K562 (cell line): Measurements from ENCODE around the gene APEX1. TPM values are rescaled to one million over a fixed set of nuclear protein-coding genes. Genes with fewer than 3 reads are reported as not detected.

ENCODE experiments used
- CBFB ChIP-seq: sonication (generic); formaldehyde crosslinking; IDR thresholded peaks from 2 replicates; pipeline ENCODE4 v1.4.0; 2020; ENCODE audit warnings: mild to moderate bottlenecking, missing genetic modification reagents
- CXXC5 ChIP-seq: fragments of 250-450 bp; sonication (Bioruptor Pico); IDR thresholded peaks from 2 replicates; pipeline ENCODE4 v1.8.0; 2022; ENCODE audit warnings: inconsistent platforms, mild to moderate bottlenecking, moderate library complexity
- NR2C1 ChIP-seq, 2 experiments: fragments of 450-650 bp; IDR thresholded peaks; 2 replicates each; pipeline ENCODE4 v1.6.1; 2017; ENCODE audit warnings: mild to moderate bottlenecking in 2 of 2, antibody characterized with exemption in 1 of 2, inconsistent platforms in 1 of 2, missing compliant biosample characterization in 1 of 2, missing genetic modification characterization in 1 of 2
- SOX6 ChIP-seq: fragments of 450-650 bp; IDR thresholded peaks from 2 replicates; pipeline ENCODE4 v1.6.1; 2014; ENCODE audit warnings: mild to moderate bottlenecking
- polyA plus RNA-seq, 8 experiments: library from polyadenylated mRNA; depleted of rRNA in 4 of 8; stranded (reverse) in 5 of 8; unstranded in 3 of 8; fragments of >200 nt; fragmentation: Nextera tagmentation in 2 of 8; fragmentation: Illumina TruSeq in 1 of 8; extraction: Ambion mirVana in 2 of 8; extraction: Trizol in 1 of 8; gene quantifications; 2 replicates each; pipeline versions ENCODE4 v1.2.1 to v1.2.3, GENCODE V29; 2011 to 2014; ENCODE audit warnings: inconsistent platforms in 1 of 8, missing spikeins in 1 of 8
- total RNA-seq, 7 experiments: library from RNA; depleted of rRNA in 6 of 7; stranded (reverse); fragments of >200 nt in 6 of 7; fragmentation: Illumina TruSeq in 2 of 7; extraction: Trizol in 2 of 7; gene quantifications; 2 replicates each; pipeline versions ENCODE4 v1.2.1 to v1.2.3, GENCODE V29; 2011 to 2021; ENCODE audit warnings: low replicate concordance in 1 of 7
- TF ChIP-seq, protein P1 (sequence below): sonication (generic); formaldehyde crosslinking; IDR thresholded peaks from 2 replicates; pipeline ENCODE4 v1.5.0; 2020; ENCODE audit warnings: missing genetic modification reagents
- TF ChIP-seq, protein P2 (sequence below), 2 experiments: fragments of 450-650 bp in 1 of 2; sonication (generic) in 1 of 2; formaldehyde crosslinking in 1 of 2; IDR thresholded peaks; 2 replicates each; pipeline versions ENCODE4 v1.7.1 to v1.9.0; 2016 to 2022; ENCODE audit warnings: inconsistent platforms in 1 of 2, mild to moderate bottlenecking in 1 of 2, missing genetic modification reagents in 1 of 2
- TF ChIP-seq, protein P3 (sequence below): fragments of 250-450 bp; sonication (Bioruptor Pico); IDR thresholded peaks from 2 replicates; pipeline ENCODE4 v1.5.0; 2020; ENCODE audit warnings: mild to moderate bottlenecking, borderline replicate concordance
- TF ChIP-seq, protein P4 (sequence below): sonication (generic); formaldehyde crosslinking; IDR thresholded peaks from 2 replicates; pipeline ENCODE4 v1.8.0; 2022; ENCODE audit warnings: missing genetic modification reagents, mild to moderate bottlenecking, moderate library complexity, borderline replicate concordance
- TF ChIP-seq, protein P5 (sequence below): sonication (generic); formaldehyde crosslinking; IDR thresholded peaks from 2 replicates; pipeline ENCODE4 v1.4.0; 2020; ENCODE audit warnings: mild to moderate bottlenecking, missing genetic modification reagents

The APEX1 gene
- total and polyA plus RNA-seq, 9 of the 15 experiments (the other 6 are each of a cell fraction or from before 2014, with no cell fraction given): 50.2 to 274 (median 158) TPM

DNA sequence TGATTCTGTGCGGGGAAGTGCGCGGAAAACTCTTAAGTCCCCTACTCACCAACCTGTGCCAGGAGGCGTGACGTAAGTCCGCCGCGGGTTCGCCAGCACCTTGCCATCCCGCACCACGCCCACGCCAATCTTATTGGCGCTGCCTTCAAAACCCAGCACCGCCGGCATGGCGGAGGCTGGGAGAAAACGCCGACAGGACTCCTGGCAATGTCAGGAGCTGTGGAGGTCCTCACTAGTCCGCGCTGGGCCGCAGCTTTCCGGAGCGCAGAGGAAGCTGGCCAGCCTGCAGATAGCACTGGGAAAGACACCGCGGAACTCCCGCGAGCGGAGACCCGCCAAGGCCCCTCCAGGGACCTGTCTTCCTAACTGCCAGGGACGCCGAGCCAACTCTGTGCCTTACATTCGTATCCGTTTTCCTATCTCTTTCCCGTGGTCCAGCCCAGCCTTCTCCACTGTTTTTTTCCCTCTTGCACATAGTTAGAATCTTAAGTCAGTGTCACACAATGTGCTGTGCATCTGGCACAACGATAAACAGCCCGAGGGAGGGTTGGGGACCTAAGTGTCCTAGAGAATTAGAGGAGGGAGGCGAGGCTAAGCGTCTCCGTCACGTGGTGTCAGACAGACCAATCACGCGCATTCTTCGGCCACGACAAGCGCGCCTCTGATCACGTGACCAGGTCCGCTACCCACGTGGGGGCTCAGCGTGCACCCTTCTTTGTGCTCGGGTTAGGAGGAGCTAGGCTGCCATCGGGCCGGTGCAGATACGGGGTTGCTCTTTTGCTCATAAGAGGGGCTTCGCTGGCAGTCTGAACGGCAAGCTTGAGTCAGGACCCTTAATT, at the start of gene APEX1, which contains the start of gene OSGEP (continued):
- TF ChIP-seq, protein P1, sequence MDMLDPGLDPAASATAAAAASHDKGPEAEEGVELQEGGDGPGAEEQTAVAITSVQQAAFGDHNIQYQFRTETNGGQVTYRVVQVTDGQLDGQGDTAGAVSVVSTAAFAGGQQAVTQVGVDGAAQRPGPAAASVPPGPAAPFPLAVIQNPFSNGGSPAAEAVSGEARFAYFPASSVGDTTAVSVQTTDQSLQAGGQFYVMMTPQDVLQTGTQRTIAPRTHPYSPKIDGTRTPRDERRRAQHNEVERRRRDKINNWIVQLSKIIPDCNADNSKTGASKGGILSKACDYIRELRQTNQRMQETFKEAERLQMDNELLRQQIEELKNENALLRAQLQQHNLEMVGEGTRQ (CRISPR knock-in tag): peak; percentile 100
- TF ChIP-seq, protein P2, sequence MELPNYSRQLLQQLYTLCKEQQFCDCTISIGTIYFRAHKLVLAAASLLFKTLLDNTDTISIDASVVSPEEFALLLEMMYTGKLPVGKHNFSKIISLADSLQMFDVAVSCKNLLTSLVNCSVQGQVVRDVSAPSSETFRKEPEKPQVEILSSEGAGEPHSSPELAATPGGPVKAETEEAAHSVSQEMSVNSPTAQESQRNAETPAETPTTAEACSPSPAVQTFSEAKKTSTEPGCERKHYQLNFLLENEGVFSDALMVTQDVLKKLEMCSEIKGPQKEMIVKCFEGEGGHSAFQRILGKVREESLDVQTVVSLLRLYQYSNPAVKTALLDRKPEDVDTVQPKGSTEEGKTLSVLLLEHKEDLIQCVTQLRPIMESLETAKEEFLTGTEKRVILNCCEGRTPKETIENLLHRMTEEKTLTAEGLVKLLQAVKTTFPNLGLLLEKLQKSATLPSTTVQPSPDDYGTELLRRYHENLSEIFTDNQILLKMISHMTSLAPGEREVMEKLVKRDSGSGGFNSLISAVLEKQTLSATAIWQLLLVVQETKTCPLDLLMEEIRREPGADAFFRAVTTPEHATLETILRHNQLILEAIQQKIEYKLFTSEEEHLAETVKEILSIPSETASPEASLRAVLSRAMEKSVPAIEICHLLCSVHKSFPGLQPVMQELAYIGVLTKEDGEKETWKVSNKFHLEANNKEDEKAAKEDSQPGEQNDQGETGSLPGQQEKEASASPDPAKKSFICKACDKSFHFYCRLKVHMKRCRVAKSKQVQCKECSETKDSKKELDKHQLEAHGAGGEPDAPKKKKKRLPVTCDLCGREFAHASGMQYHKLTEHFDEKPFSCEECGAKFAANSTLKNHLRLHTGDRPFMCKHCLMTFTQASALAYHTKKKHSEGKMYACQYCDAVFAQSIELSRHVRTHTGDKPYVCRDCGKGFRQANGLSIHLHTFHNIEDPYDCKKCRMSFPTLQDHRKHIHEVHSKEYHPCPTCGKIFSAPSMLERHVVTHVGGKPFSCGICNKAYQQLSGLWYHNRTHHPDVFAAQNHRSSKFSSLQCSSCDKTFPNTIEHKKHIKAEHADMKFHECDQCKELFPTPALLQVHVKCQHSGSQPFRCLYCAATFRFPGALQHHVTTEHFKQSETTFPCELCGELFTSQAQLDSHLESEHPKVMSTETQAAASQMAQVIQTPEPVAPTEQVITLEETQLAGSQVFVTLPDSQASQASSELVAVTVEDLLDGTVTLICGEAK (IDR thresholded peaks at IDR 0.05): peak; percentile 46; the same call in 1 of the 2 replicates
- TF ChIP-seq, protein P2 (CRISPR knock-in tag; IDR thresholded peaks at IDR 0.05): no peak
- TF ChIP-seq, protein P3, sequence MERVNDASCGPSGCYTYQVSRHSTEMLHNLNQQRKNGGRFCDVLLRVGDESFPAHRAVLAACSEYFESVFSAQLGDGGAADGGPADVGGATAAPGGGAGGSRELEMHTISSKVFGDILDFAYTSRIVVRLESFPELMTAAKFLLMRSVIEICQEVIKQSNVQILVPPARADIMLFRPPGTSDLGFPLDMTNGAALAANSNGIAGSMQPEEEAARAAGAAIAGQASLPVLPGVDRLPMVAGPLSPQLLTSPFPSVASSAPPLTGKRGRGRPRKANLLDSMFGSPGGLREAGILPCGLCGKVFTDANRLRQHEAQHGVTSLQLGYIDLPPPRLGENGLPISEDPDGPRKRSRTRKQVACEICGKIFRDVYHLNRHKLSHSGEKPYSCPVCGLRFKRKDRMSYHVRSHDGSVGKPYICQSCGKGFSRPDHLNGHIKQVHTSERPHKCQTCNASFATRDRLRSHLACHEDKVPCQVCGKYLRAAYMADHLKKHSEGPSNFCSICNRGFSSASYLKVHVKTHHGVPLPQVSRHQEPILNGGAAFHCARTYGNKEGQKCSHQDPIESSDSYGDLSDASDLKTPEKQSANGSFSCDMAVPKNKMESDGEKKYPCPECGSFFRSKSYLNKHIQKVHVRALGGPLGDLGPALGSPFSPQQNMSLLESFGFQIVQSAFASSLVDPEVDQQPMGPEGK (CRISPR knock-in tag): no peak
- TF ChIP-seq CBFB: no peak
- TF ChIP-seq NR2C1 (IDR thresholded peaks at IDR 0.05): peak; percentile 73; the same call in 1 of the 2 replicates
- TF ChIP-seq NR2C1 (tag; IDR thresholded peaks at IDR 0.05): no peak
- TF ChIP-seq, protein P4, sequence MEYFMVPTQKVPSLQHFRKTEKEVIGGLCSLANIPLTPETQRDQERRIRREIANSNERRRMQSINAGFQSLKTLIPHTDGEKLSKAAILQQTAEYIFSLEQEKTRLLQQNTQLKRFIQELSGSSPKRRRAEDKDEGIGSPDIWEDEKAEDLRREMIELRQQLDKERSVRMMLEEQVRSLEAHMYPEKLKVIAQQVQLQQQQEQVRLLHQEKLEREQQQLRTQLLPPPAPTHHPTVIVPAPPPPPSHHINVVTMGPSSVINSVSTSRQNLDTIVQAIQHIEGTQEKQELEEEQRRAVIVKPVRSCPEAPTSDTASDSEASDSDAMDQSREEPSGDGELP (CRISPR knock-in tag): peak; percentile 45; the same call in 1 of the 2 replicates
- peak; percentile 94 for TF ChIP-seq CXXC5 (CRISPR knock-in tag)
- TF ChIP-seq, protein P5, sequence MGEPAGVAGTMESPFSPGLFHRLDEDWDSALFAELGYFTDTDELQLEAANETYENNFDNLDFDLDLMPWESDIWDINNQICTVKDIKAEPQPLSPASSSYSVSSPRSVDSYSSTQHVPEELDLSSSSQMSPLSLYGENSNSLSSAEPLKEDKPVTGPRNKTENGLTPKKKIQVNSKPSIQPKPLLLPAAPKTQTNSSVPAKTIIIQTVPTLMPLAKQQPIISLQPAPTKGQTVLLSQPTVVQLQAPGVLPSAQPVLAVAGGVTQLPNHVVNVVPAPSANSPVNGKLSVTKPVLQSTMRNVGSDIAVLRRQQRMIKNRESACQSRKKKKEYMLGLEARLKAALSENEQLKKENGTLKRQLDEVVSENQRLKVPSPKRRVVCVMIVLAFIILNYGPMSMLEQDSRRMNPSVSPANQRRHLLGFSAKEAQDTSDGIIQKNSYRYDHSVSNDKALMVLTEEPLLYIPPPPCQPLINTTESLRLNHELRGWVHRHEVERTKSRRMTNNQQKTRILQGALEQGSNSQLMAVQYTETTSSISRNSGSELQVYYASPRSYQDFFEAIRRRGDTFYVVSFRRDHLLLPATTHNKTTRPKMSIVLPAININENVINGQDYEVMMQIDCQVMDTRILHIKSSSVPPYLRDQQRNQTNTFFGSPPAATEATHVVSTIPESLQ (CRISPR knock-in tag): 0 out of 2 replicates have a peak, but pooled peaks have one; percentile 59
- no peak; the same call in 1 of the 2 replicates for TF ChIP-seq SOX6
